ENCODE results near the gene ANKRD63.

GRCh38 chr15:40281057-40281800 is 1.6 kb downstream of the ANKRD63 start:
- no peak for TF ChIP-seq CTCF (IDR thresholded peaks at IDR 0.05 in 8 of 11, conservative IDR thresholded peaks at IDR 0.05 in 3 of 11)
- no peak for TF ChIP-seq POLR2A (IDR thresholded peaks at IDR 0.05)
